IMR-90 (cell line): ENCODE results near the gene C11orf54. TPM values are rescaled to one million over a fixed set of nuclear protein-coding genes. Genes with fewer than 3 reads are reported as not detected.

Experiments used
- ATAC-seq: fragments of 200-7000 bp; cut with Tn5 transposase; 2 replicates; pipeline ENCODE4 v1.9.1; 2020; ENCODE audit warnings: low read depth, mild to moderate bottlenecking, moderate library complexity
- BruUV-seq: library from RNA; stranded (reverse); fragments of 400-500 nt; replicated peaks from 2 replicates; lab custom pipeline; 2021; lab: Mats Ljungman, UMichigan
- CTCF ChIA-PET: fragments of 300-600 bp; formaldehyde crosslinking; extraction: SDS; loops from one replicate; lab custom pipeline; 2021; ENCODE audit warnings: antibody characterized with exemption; lab: Yijun Ruan, JAX
- POLR2A ChIA-PET: fragments of 300-600 bp; sonication (Branson Sonifier 250); formaldehyde crosslinking; loops from one replicate; lab custom pipeline; 2022; ENCODE audit warnings: antibody characterized with exemption; ENCODE audit not compliant: unreplicated experiment; lab: Charles Lee
- DNase-seq: peaks from one replicate; pipeline ENCODE4 v3.0.0; 2013
- H2AFZ ChIP-seq: replicated peaks from 2 replicates; pipeline ENCODE3; 2013; ENCODE audit warnings: low read length, mild to moderate bottlenecking; ENCODE audit not compliant: poor library complexity
- H2AK5ac ChIP-seq: 2 replicates; pipeline ENCODE4 v1.6.1; 2013; ENCODE audit warnings: low read depth, low read length, inconsistent platforms
- H2AK9ac ChIP-seq: replicated peaks from 2 replicates; pipeline ENCODE3; 2013; ENCODE audit warnings: mild to moderate bottlenecking, low read depth, low read length, moderate library complexity; ENCODE audit not compliant: poor library complexity
- H2BK120ac ChIP-seq: 2 replicates; pipeline ENCODE4 v1.6.1; 2013; ENCODE audit warnings: low read depth, low read length, inconsistent platforms
- H2BK15ac ChIP-seq: 3 replicates; pipeline ENCODE4 v1.6.1; 2013; ENCODE audit warnings: low read depth, low read length, inconsistent platforms
- H2BK20ac ChIP-seq: 2 replicates; pipeline ENCODE4 v1.6.1; 2013; ENCODE audit warnings: low read depth, mild to moderate bottlenecking, inconsistent platforms, low read length, moderate library complexity
- H2BK5ac ChIP-seq: 2 replicates; pipeline ENCODE4 v1.6.1; 2013; ENCODE audit warnings: mild to moderate bottlenecking, low read depth, low read length, inconsistent platforms; ENCODE audit not compliant: poor library complexity, severe bottlenecking
- H3K14ac ChIP-seq: replicated peaks from 2 replicates; pipeline ENCODE4 v1.6.1; 2013; ENCODE audit warnings: low read depth, low read length, inconsistent platforms
- H3K18ac ChIP-seq: 2 replicates; pipeline ENCODE4 v1.6.1; 2013; ENCODE audit warnings: low read depth, low read length, control low read depth
- H3K23ac ChIP-seq: 2 replicates; pipeline ENCODE4 v1.6.1; 2013; ENCODE audit warnings: low read depth, low read length, inconsistent platforms
- H3K27ac ChIP-seq: 2 replicates; pipeline ENCODE4 v1.5.1; 2013; ENCODE audit warnings: mild to moderate bottlenecking, control low read depth, low read length; ENCODE audit not compliant: insufficient read depth
- H3K27me3 ChIP-seq: 2 replicates; pipeline ENCODE4 v1.6.1; 2013; ENCODE audit warnings: low read length; ENCODE audit not compliant: control insufficient read depth, insufficient read depth
- H3K36me3 ChIP-seq: 2 replicates; pipeline ENCODE4 v1.6.1; 2013; ENCODE audit warnings: low read length, mixed read lengths; ENCODE audit not compliant: control insufficient read depth, insufficient read depth
- H3K4ac ChIP-seq: 2 replicates; pipeline ENCODE4 v1.6.1; 2013; ENCODE audit warnings: low read depth, low read length, inconsistent platforms
- H3K4me1 ChIP-seq: 2 replicates; pipeline ENCODE4 v1.6.1; 2013; ENCODE audit warnings: low read length, mixed read lengths; ENCODE audit not compliant: control insufficient read depth, insufficient read depth
- H3K4me2 ChIP-seq: 2 replicates; pipeline ENCODE4 v1.6.1; 2013; ENCODE audit warnings: low read depth, mild to moderate bottlenecking, control low read depth, low read length, moderate library complexity
- H3K4me3 ChIP-seq: 2 replicates; pipeline ENCODE4 v1.5.1; 2013; ENCODE audit warnings: low read depth, mild to moderate bottlenecking, control low read depth, low read length, moderate library complexity; ENCODE audit not compliant: insufficient read depth
- H3K56ac ChIP-seq: 2 replicates; pipeline ENCODE4 v1.6.1; 2013; ENCODE audit warnings: low read length, inconsistent platforms; ENCODE audit not compliant: insufficient read depth; ENCODE audit errors: extremely low read depth
- H3K79me1 ChIP-seq, 2 experiments: 2 replicates each; pipeline ENCODE4 v1.6.1; 2013; ENCODE audit warnings: low read length in 2 of 2, inconsistent platforms in 1 of 2, low read depth in 1 of 2
- H3K9ac ChIP-seq: 2 replicates; pipeline ENCODE4 v1.6.1; 2013; ENCODE audit warnings: low read depth, low read length, control low read depth
- H3K9me1 ChIP-seq: 2 replicates; pipeline ENCODE4 v1.6.1; 2013; ENCODE audit warnings: low read length, inconsistent platforms; ENCODE audit not compliant: insufficient read depth
- H3K9me3 ChIP-seq: 2 replicates; pipeline ENCODE4 v1.6.1; 2013; ENCODE audit warnings: low read length; ENCODE audit not compliant: control insufficient read depth, insufficient read depth
- H4K20me1 ChIP-seq: 2 replicates; pipeline ENCODE4 v1.6.1; 2013; ENCODE audit warnings: low read length, inconsistent platforms; ENCODE audit not compliant: insufficient read depth
- H4K5ac ChIP-seq: 2 replicates; pipeline ENCODE4 v1.6.1; 2013; ENCODE audit warnings: mild to moderate bottlenecking, low read depth, low read length, control low read depth
- H4K8ac ChIP-seq, 2 experiments: 2 replicates each; pipeline ENCODE4 v1.6.1; 2013; ENCODE audit warnings: low read depth in 2 of 2, low read length in 2 of 2, control low read depth in 1 of 2, inconsistent platforms in 1 of 2
- H4K91ac ChIP-seq: 2 replicates; pipeline ENCODE4 v1.6.1; 2013; ENCODE audit warnings: low read depth, low read length, inconsistent platforms; ENCODE audit not compliant: insufficient read depth
- CEBPB ChIP-seq: IDR thresholded peaks from 2 replicates; pipeline ENCODE4 v1.6.1; 2012; ENCODE audit warnings: low read depth, low read length, improper control_type of control experiment
- POLR2A ChIP-seq: IDR thresholded peaks from 2 replicates; pipeline ENCODE4 v1.6.1; 2012; ENCODE audit warnings: mild to moderate bottlenecking, low read depth, low read length
- WGBS, 2 experiments: methylation state at CpG; one replicate each; pipeline versions ENCODE4 v1.1.5 to v1.1.7; 2013; ENCODE audit warnings: missing lambda C conversion rate in 2 of 2; ENCODE audit not compliant: insufficient read length in 1 of 2; ENCODE audit errors: extremely low coverage in 2 of 2; 5-methylcytosine and 5-hydroxymethylcytosine counted together
- dilution Hi-C: fragments of 300-500 bp; cut with HindIII; formaldehyde crosslinking; loops from one replicate; pipeline ENCODE4 v1.14.3; 2018; ENCODE audit warnings: low sequenced_read_pairs; ENCODE audit not compliant: unreplicated experiment
- in situ Hi-C: fragments of 300-500 bp; cut with MboI; formaldehyde crosslinking; loops from 3 replicates; pipeline ENCODE4 v1.14.3; 2019; ENCODE audit warnings: low sequenced_read_pairs, inconsistent platforms, mixed read lengths
- intact Hi-C: fragments of 100-400 bp; cut with micrococcal nuclease; formaldehyde crosslinking; loops from 2 replicates; pipeline ENCODE4 v1.10.0; 2022
- polyA plus RNA-seq, 3 experiments: library from polyadenylated mRNA; depleted of rRNA; stranded (reverse); fragments of >200 nt; gene quantifications; 2 replicates each; pipeline ENCODE4 v1.2.3, GENCODE V29; 2012; ENCODE audit warnings: low replicate concordance in 1 of 3
- total RNA-seq: library from RNA; depleted of rRNA; stranded (reverse); fragments of >200 nt; gene quantifications from 2 replicates; pipeline ENCODE4 v1.2.3, GENCODE V29; 2012
- TF ChIP-seq, protein P1 (sequence below): fragments of 150-350 bp; IDR thresholded peaks from 2 replicates; pipeline ENCODE4 v1.6.1; 2016; ENCODE audit warnings: low read depth, mild to moderate bottlenecking, low read length, moderate library complexity, borderline replicate concordance

Gene C11orf54
- total and polyA plus RNA-seq, 2 of the 4 experiments (the other 2 are of a cell fraction) = 13.7 to 16.0 TPM

GRCh38 chr11:93796441-93797231 is 55.2 kb downstream of the C11orf54 start:
- no peak overlapping the region for H2AK5ac ChIP-seq
- no peaks in the 10 kb centered on the region for H3K9me1 ChIP-seq
- in situ Hi-C loops (no loop called here), dilution Hi-C loops (no loop called here), intact Hi-C loops (no loop called here)
- no peaks in the 10 kb centered on the region for H3K9me3 ChIP-seq
- no peak overlapping the region for H4K5ac ChIP-seq
- no peak overlapping the region for H3K18ac ChIP-seq
- H2AFZ ChIP-seq = no peak overlapping the region
- H2BK120ac ChIP-seq = no peak overlapping the region
- H3K4me1 ChIP-seq = no peaks in the 10 kb centered on the region
- no peak overlapping the region for H2BK5ac ChIP-seq
- no peak overlapping the region for H3K4ac ChIP-seq
- H2AK9ac ChIP-seq = no peak overlapping the region
- H2BK20ac ChIP-seq = no peak overlapping the region
- H3K4me3 ChIP-seq = no peak overlapping the region
- TF ChIP-seq CEBPB (peak; percentile 49; the same call in 1 of the 2 replicates), POLR2A (no peak)
- TF ChIP-seq, protein P1, sequence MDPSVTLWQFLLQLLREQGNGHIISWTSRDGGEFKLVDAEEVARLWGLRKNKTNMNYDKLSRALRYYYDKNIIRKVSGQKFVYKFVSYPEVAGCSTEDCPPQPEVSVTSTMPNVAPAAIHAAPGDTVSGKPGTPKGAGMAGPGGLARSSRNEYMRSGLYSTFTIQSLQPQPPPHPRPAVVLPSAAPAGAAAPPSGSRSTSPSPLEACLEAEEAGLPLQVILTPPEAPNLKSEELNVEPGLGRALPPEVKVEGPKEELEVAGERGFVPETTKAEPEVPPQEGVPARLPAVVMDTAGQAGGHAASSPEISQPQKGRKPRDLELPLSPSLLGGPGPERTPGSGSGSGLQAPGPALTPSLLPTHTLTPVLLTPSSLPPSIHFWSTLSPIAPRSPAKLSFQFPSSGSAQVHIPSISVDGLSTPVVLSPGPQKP = no peak
- H4K20me1 ChIP-seq = no peaks in the 10 kb centered on the region
- H3K36me3 ChIP-seq = peaks cover 53% of the 10 kb centered on the region
- ATAC-seq (no peak), DNase-seq (no peak)
- no peaks in the 10 kb centered on the region for H3K27me3 ChIP-seq
- 100% methylated on average over 1 of the region's 6 CpGs; no CpG with 5 or more reads in 1 of the 2 experiments for WGBS, 2 experiments
- ChIA-PET CTCF (no interaction called here), POLR2A (interaction anchor here (1.1 kb wide), 1 partner anchor 13 kb away, joined by 4 read pairs; the partner anchor contains the start of gene MED17)
- H4K91ac ChIP-seq = no peak overlapping the region
- no peak overlapping the region for H2BK15ac ChIP-seq
- no peak overlapping the region for H3K23ac ChIP-seq
- peaks cover 10 to 31% of the 10 kb centered on the region in 2 experiments; a peak in 3 of 4 replicates for H3K79me1 ChIP-seq
- H3K14ac ChIP-seq = no peak overlapping the region
- H3K4me2 ChIP-seq = no peak overlapping the region
- no peak overlapping the region for H3K56ac ChIP-seq
- BruUV-seq = no TSS peak
- H4K8ac ChIP-seq = no peak overlapping the region
- H3K9ac ChIP-seq = no peak overlapping the region
- H3K27ac ChIP-seq = no peak overlapping the region
